IMR-90 (cell line): Measurements from ENCODE around the gene GPRC5C. TPM values are rescaled to one million over a fixed set of nuclear protein-coding genes. Genes with fewer than 3 reads are reported as not detected.

ENCODE experiments used
- ATAC-seq: fragments of 200-7000 bp; cut with Tn5 transposase; 2 replicates; pipeline ENCODE4 v1.9.1; 2020; ENCODE audit warnings: low read depth, mild to moderate bottlenecking, moderate library complexity
- BruUV-seq: library from RNA; stranded (reverse); fragments of 400-500 nt; replicated peaks from 2 replicates; lab custom pipeline; 2021; lab: Mats Ljungman, UMichigan
- CTCF ChIA-PET: fragments of 300-600 bp; formaldehyde crosslinking; extraction: SDS; loops from one replicate; lab custom pipeline; 2021; ENCODE audit warnings: antibody characterized with exemption; lab: Yijun Ruan, JAX
- POLR2A ChIA-PET: fragments of 300-600 bp; sonication (Branson Sonifier 250); formaldehyde crosslinking; loops from one replicate; lab custom pipeline; 2022; ENCODE audit warnings: antibody characterized with exemption; ENCODE audit not compliant: unreplicated experiment; lab: Charles Lee
- DNase-seq: peaks from one replicate; pipeline ENCODE4 v3.0.0; 2013
- H2AFZ ChIP-seq: replicated peaks from 2 replicates; pipeline ENCODE3; 2013; ENCODE audit warnings: low read length, mild to moderate bottlenecking; ENCODE audit not compliant: poor library complexity
- H2AK5ac ChIP-seq: 2 replicates; pipeline ENCODE4 v1.6.1; 2013; ENCODE audit warnings: low read depth, low read length, inconsistent platforms
- H2AK9ac ChIP-seq: replicated peaks from 2 replicates; pipeline ENCODE3; 2013; ENCODE audit warnings: mild to moderate bottlenecking, low read depth, low read length, moderate library complexity; ENCODE audit not compliant: poor library complexity
- H2BK120ac ChIP-seq: 2 replicates; pipeline ENCODE4 v1.6.1; 2013; ENCODE audit warnings: low read depth, low read length, inconsistent platforms
- H2BK15ac ChIP-seq: 3 replicates; pipeline ENCODE4 v1.6.1; 2013; ENCODE audit warnings: low read depth, low read length, inconsistent platforms
- H2BK20ac ChIP-seq: 2 replicates; pipeline ENCODE4 v1.6.1; 2013; ENCODE audit warnings: low read depth, mild to moderate bottlenecking, inconsistent platforms, low read length, moderate library complexity
- H2BK5ac ChIP-seq: 2 replicates; pipeline ENCODE4 v1.6.1; 2013; ENCODE audit warnings: mild to moderate bottlenecking, low read depth, low read length, inconsistent platforms; ENCODE audit not compliant: poor library complexity, severe bottlenecking
- H3K14ac ChIP-seq: replicated peaks from 2 replicates; pipeline ENCODE4 v1.6.1; 2013; ENCODE audit warnings: low read depth, low read length, inconsistent platforms
- H3K18ac ChIP-seq: 2 replicates; pipeline ENCODE4 v1.6.1; 2013; ENCODE audit warnings: low read depth, low read length, control low read depth
- H3K23ac ChIP-seq: 2 replicates; pipeline ENCODE4 v1.6.1; 2013; ENCODE audit warnings: low read depth, low read length, inconsistent platforms
- H3K27ac ChIP-seq: 2 replicates; pipeline ENCODE4 v1.5.1; 2013; ENCODE audit warnings: mild to moderate bottlenecking, control low read depth, low read length; ENCODE audit not compliant: insufficient read depth
- H3K27me3 ChIP-seq: 2 replicates; pipeline ENCODE4 v1.6.1; 2013; ENCODE audit warnings: low read length; ENCODE audit not compliant: control insufficient read depth, insufficient read depth
- H3K36me3 ChIP-seq: 2 replicates; pipeline ENCODE4 v1.6.1; 2013; ENCODE audit warnings: low read length, mixed read lengths; ENCODE audit not compliant: control insufficient read depth, insufficient read depth
- H3K4ac ChIP-seq: 2 replicates; pipeline ENCODE4 v1.6.1; 2013; ENCODE audit warnings: low read depth, low read length, inconsistent platforms
- H3K4me1 ChIP-seq: 2 replicates; pipeline ENCODE4 v1.6.1; 2013; ENCODE audit warnings: low read length, mixed read lengths; ENCODE audit not compliant: control insufficient read depth, insufficient read depth
- H3K4me2 ChIP-seq: 2 replicates; pipeline ENCODE4 v1.6.1; 2013; ENCODE audit warnings: low read depth, mild to moderate bottlenecking, control low read depth, low read length, moderate library complexity
- H3K4me3 ChIP-seq: 2 replicates; pipeline ENCODE4 v1.5.1; 2013; ENCODE audit warnings: low read depth, mild to moderate bottlenecking, control low read depth, low read length, moderate library complexity; ENCODE audit not compliant: insufficient read depth
- H3K56ac ChIP-seq: 2 replicates; pipeline ENCODE4 v1.6.1; 2013; ENCODE audit warnings: low read length, inconsistent platforms; ENCODE audit not compliant: insufficient read depth; ENCODE audit errors: extremely low read depth
- H3K79me1 ChIP-seq, 2 experiments: 2 replicates each; pipeline ENCODE4 v1.6.1; 2013; ENCODE audit warnings: low read length in 2 of 2, inconsistent platforms in 1 of 2, low read depth in 1 of 2
- H3K9ac ChIP-seq: 2 replicates; pipeline ENCODE4 v1.6.1; 2013; ENCODE audit warnings: low read depth, low read length, control low read depth
- H3K9me1 ChIP-seq: 2 replicates; pipeline ENCODE4 v1.6.1; 2013; ENCODE audit warnings: low read length, inconsistent platforms; ENCODE audit not compliant: insufficient read depth
- H3K9me3 ChIP-seq: 2 replicates; pipeline ENCODE4 v1.6.1; 2013; ENCODE audit warnings: low read length; ENCODE audit not compliant: control insufficient read depth, insufficient read depth
- H4K20me1 ChIP-seq: 2 replicates; pipeline ENCODE4 v1.6.1; 2013; ENCODE audit warnings: low read length, inconsistent platforms; ENCODE audit not compliant: insufficient read depth
- H4K5ac ChIP-seq: 2 replicates; pipeline ENCODE4 v1.6.1; 2013; ENCODE audit warnings: mild to moderate bottlenecking, low read depth, low read length, control low read depth
- H4K8ac ChIP-seq, 2 experiments: 2 replicates each; pipeline ENCODE4 v1.6.1; 2013; ENCODE audit warnings: low read depth in 2 of 2, low read length in 2 of 2, control low read depth in 1 of 2, inconsistent platforms in 1 of 2
- H4K91ac ChIP-seq: 2 replicates; pipeline ENCODE4 v1.6.1; 2013; ENCODE audit warnings: low read depth, low read length, inconsistent platforms; ENCODE audit not compliant: insufficient read depth
- BHLHE40 ChIP-seq: fragments of 150-350 bp; IDR thresholded peaks from 2 replicates; pipeline ENCODE4 v1.6.1; 2016; ENCODE audit warnings: mild to moderate bottlenecking, low read depth, low read length
- ELK1 ChIP-seq: fragments of 150-350 bp; IDR thresholded peaks from 2 replicates; pipeline ENCODE4 v1.6.1; 2016; ENCODE audit warnings: low read depth, mild to moderate bottlenecking, low read length, moderate library complexity, borderline replicate concordance
- FOS ChIP-seq: fragments of 150-350 bp; IDR thresholded peaks from 2 replicates; pipeline ENCODE4 v1.6.1; 2016; ENCODE audit warnings: low read depth, low read length
- MAZ ChIP-seq: IDR thresholded peaks from 2 replicates; pipeline ENCODE4 v1.6.1; 2012; ENCODE audit warnings: low read depth, mild to moderate bottlenecking, low read length, improper control_type of control experiment, moderate library complexity, borderline replicate concordance
- MXI1 ChIP-seq: IDR thresholded peaks from 2 replicates; pipeline ENCODE4 v1.6.1; 2012; ENCODE audit warnings: low read depth, mild to moderate bottlenecking, low read length, moderate library complexity, borderline replicate concordance
- NFE2L2 ChIP-seq: fragments of 150-350 bp; IDR thresholded peaks from 2 replicates; pipeline ENCODE4 v1.6.1; 2016; ENCODE audit warnings: low read depth, mild to moderate bottlenecking, low read length
- RCOR1 ChIP-seq: IDR thresholded peaks from 2 replicates; pipeline ENCODE4 v1.6.1; 2012; ENCODE audit warnings: mild to moderate bottlenecking, low read length, improper control_type of control experiment; ENCODE audit not compliant: insufficient replicate concordance
- SMC3 ChIP-seq: fragments of 150-350 bp; IDR thresholded peaks from 2 replicates; pipeline ENCODE4 v1.6.1; 2016; ENCODE audit warnings: low read depth, mild to moderate bottlenecking, antibody characterized with exemption, low read length, moderate library complexity
- WGBS, 2 experiments: methylation state at CpG; one replicate each; pipeline versions ENCODE4 v1.1.5 to v1.1.7; 2013; ENCODE audit warnings: missing lambda C conversion rate in 2 of 2; ENCODE audit not compliant: insufficient read length in 1 of 2; ENCODE audit errors: extremely low coverage in 2 of 2; 5-methylcytosine and 5-hydroxymethylcytosine counted together
- dilution Hi-C: fragments of 300-500 bp; cut with HindIII; formaldehyde crosslinking; loops from one replicate; pipeline ENCODE4 v1.14.3; 2018; ENCODE audit warnings: low sequenced_read_pairs; ENCODE audit not compliant: unreplicated experiment
- in situ Hi-C: fragments of 300-500 bp; cut with MboI; formaldehyde crosslinking; loops from 3 replicates; pipeline ENCODE4 v1.14.3; 2019; ENCODE audit warnings: low sequenced_read_pairs, inconsistent platforms, mixed read lengths
- intact Hi-C: fragments of 100-400 bp; cut with micrococcal nuclease; formaldehyde crosslinking; loops from 2 replicates; pipeline ENCODE4 v1.10.0; 2022
- polyA plus RNA-seq, 3 experiments: library from polyadenylated mRNA; depleted of rRNA; stranded (reverse); fragments of >200 nt; gene quantifications; 2 replicates each; pipeline ENCODE4 v1.2.3, GENCODE V29; 2012; ENCODE audit warnings: low replicate concordance in 1 of 3
- total RNA-seq: library from RNA; depleted of rRNA; stranded (reverse); fragments of >200 nt; gene quantifications from 2 replicates; pipeline ENCODE4 v1.2.3, GENCODE V29; 2012
- TF ChIP-seq, protein P1 (sequence below): conservative IDR thresholded peaks from 2 replicates; pipeline ENCODE4 v1.5.1; 2012; ENCODE audit warnings: mild to moderate bottlenecking, low read depth, low read length, improper control_type of control experiment

Gene GPRC5C
- total and polyA plus RNA-seq, 2 of the 4 experiments (the other 2 are of a cell fraction): not detected

- intact Hi-C loops (no loop called here), dilution Hi-C loops (no loop called here), in situ Hi-C loops (no loop called here)
- no peaks in the 10 kb centered on the region for H3K27me3 ChIP-seq
- WGBS, 2 experiments: no CpG with 5 or more reads among the region's 4 CpGs
- DNase-seq (no peak), ATAC-seq (no peak)
- no peak overlapping the region for H4K5ac ChIP-seq
- no peak overlapping the region for H3K4ac ChIP-seq
- H3K9me1 ChIP-seq: no peaks in the 10 kb centered on the region
- H2BK15ac ChIP-seq: no peak overlapping the region
- no peak overlapping the region for H3K27ac ChIP-seq
- H2BK5ac ChIP-seq: no peak overlapping the region
- no peak overlapping the region for H2BK20ac ChIP-seq
- ChIA-PET POLR2A (no interaction called here), CTCF (no interaction called here)
- no peaks in the 10 kb centered on the region for H4K20me1 ChIP-seq
- H3K4me3 ChIP-seq: no peak overlapping the region
- H2BK120ac ChIP-seq: no peak overlapping the region
- no peak overlapping the region for H3K4me2 ChIP-seq
- no peak overlapping the region for H4K91ac ChIP-seq
- no peak overlapping the region for H3K14ac ChIP-seq
- H3K36me3 ChIP-seq: no peaks in the 10 kb centered on the region
- no peak for TF ChIP-seq MXI1
- no peak for TF ChIP-seq RCOR1
- TF ChIP-seq BHLHE40: no peak
- no peak for TF ChIP-seq FOS
- TF ChIP-seq MAZ: no peak
- TF ChIP-seq, protein P1, sequence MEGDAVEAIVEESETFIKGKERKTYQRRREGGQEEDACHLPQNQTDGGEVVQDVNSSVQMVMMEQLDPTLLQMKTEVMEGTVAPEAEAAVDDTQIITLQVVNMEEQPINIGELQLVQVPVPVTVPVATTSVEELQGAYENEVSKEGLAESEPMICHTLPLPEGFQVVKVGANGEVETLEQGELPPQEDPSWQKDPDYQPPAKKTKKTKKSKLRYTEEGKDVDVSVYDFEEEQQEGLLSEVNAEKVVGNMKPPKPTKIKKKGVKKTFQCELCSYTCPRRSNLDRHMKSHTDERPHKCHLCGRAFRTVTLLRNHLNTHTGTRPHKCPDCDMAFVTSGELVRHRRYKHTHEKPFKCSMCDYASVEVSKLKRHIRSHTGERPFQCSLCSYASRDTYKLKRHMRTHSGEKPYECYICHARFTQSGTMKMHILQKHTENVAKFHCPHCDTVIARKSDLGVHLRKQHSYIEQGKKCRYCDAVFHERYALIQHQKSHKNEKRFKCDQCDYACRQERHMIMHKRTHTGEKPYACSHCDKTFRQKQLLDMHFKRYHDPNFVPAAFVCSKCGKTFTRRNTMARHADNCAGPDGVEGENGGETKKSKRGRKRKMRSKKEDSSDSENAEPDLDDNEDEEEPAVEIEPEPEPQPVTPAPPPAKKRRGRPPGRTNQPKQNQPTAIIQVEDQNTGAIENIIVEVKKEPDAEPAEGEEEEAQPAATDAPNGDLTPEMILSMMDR: no peak
- TF ChIP-seq ELK1: no peak
- TF ChIP-seq NFE2L2: no peak
- TF ChIP-seq SMC3: no peak
- no peak overlapping the region for H3K23ac ChIP-seq
- no peak overlapping the region for H2AK5ac ChIP-seq
- no peak overlapping the region for H3K18ac ChIP-seq
- no peak overlapping the region for H2AFZ ChIP-seq
- BruUV-seq: no TSS peak
- no peak overlapping the region for H3K56ac ChIP-seq
- H2AK9ac ChIP-seq: no peak overlapping the region
- H3K79me1 ChIP-seq: no peaks in the 10 kb centered on the region
- no peaks in the 10 kb centered on the region for H3K4me1 ChIP-seq
- H3K9ac ChIP-seq: no peak overlapping the region
- no peak overlapping the region for H4K8ac ChIP-seq
- peaks cover 26% of the 10 kb centered on the region for H3K9me3 ChIP-seq
Measured at GRCh38 chr17:74408815-74409214, 23.1 kb upstream of the GPRC5C start.
